WI38 (cell line): ENCODE measurements around the gene SEMA5A.

Source experiments
- H3K4me3 ChIP-seq: 2 replicates; pipeline ENCODE4 v1.5.1; 2011; ENCODE audit warnings: low read depth, mild to moderate bottlenecking, control low read depth, low read length
- CTCF ChIP-seq: IDR thresholded peaks from 2 replicates; pipeline ENCODE4 v1.5.1; 2012; ENCODE audit warnings: low read depth, mild to moderate bottlenecking, control low read depth, low read length

The SEMA5A gene

GRCh38 chr5:9015260-9015936 is 530.5 kb downstream of the SEMA5A start:
- TF ChIP-seq CTCF = no peak
- H3K4me3 ChIP-seq = no peak overlapping the region

- H3K4me3 ChIP-seq = no peak overlapping the region
- no peak for TF ChIP-seq CTCF
These were observed 532.7 kb downstream of the SEMA5A start for GRCh38 chr5:9013147-9013546.

GRCh38 chr5:9009931-9010651 is 535.8 kb downstream of the SEMA5A start:
- no peak for TF ChIP-seq CTCF
- no peak overlapping the region for H3K4me3 ChIP-seq

GRCh38 chr5:8997542-8998070 is 548.3 kb downstream of the SEMA5A start:
- H3K4me3 ChIP-seq = no peak overlapping the region
- no peak for TF ChIP-seq CTCF

- no peak overlapping the region for H3K4me3 ChIP-seq
- peak; percentile 24; the same call in 1 of the 2 replicates for TF ChIP-seq CTCF
These were observed 552.8 kb downstream of the SEMA5A start for GRCh38 chr5:8993031-8993430.
